SK-N-SH (cell line): ENCODE results near the gene SLC36A2. TPM values are rescaled to one million over a fixed set of nuclear protein-coding genes. Genes with fewer than 3 reads are reported as not detected.

ENCODE experiments used
- CTCF ChIA-PET: fragments of 300-600, 350-600 bp; formaldehyde crosslinking; extraction: SDS; loops from one replicate; lab custom pipeline; 2021; lab: Yijun Ruan, JAX
- POLR2A ChIA-PET: fragments of 350-600 bp; sonication (Branson Sonifier 250); formaldehyde crosslinking; extraction: SDS; loops from one replicate; lab custom pipeline; 2020; ENCODE audit warnings: antibody characterized with exemption, inconsistent platforms; lab: Yijun Ruan, JAX
- DNase-seq: peaks from one replicate; pipeline ENCODE4 v3.0.0; 2012
- H2AFZ ChIP-seq: fragments of 200-600 bp; sonication (generic); 2 replicates; pipeline ENCODE4 v1.8.1; 2016; ENCODE audit warnings: antibody characterized with exemption, mild to moderate bottlenecking, low read depth
- H3F3A ChIP-seq: fragments of 200-600 bp; sonication (generic); replicated peaks from 2 replicates; pipeline ENCODE3; 2016; ENCODE audit warnings: antibody characterized with exemption, mild to moderate bottlenecking; ENCODE audit not compliant: insufficient read depth
- H3K27ac ChIP-seq, 2 experiments: fragments of 200-500 bp in 1 of 2; fragments of 200-600 bp in 1 of 2; sonication (Bioruptor generic) in 1 of 2; sonication (generic), shearing (Covaris generic) in 1 of 2; 2 replicates each; pipeline versions ENCODE4 v1.5.1 to v1.6.1; 2014 to 2016; ENCODE audit warnings: low read depth in 2 of 2, inconsistent platforms in 1 of 2, low read length in 1 of 2, mild to moderate bottlenecking in 1 of 2, mixed read lengths in 1 of 2
- H3K27me3 ChIP-seq: fragments of 200-600 bp; sonication (generic), shearing (Covaris generic); 2 replicates; pipeline ENCODE4 v1.6.1; 2016; ENCODE audit warnings: mixed run types; ENCODE audit not compliant: insufficient read depth
- H3K36me3 ChIP-seq, 2 experiments: fragments of 200-500 bp in 1 of 2; fragments of 200-600 bp in 1 of 2; sonication (Bioruptor generic) in 1 of 2; sonication (generic) in 1 of 2; replicated peaks in 1 of 2; 2 replicates each; pipeline versions ENCODE3 to v1.5.1; 2014 to 2016; ENCODE audit warnings: low read length in 1 of 2, mild to moderate bottlenecking in 1 of 2; ENCODE audit not compliant: insufficient read depth in 2 of 2, control insufficient read depth in 1 of 2
- H3K4me1 ChIP-seq, 2 experiments: fragments of 200-500 bp in 1 of 2; fragments of 200-600 bp in 1 of 2; sonication (Bioruptor generic) in 1 of 2; sonication (generic), shearing (Covaris generic) in 1 of 2; 2 replicates each; pipeline versions ENCODE4 v1.5.1 to v1.6.1; 2014 to 2016; ENCODE audit warnings: low read depth in 1 of 2, low read length in 1 of 2, mixed run types in 1 of 2; ENCODE audit not compliant: insufficient read depth in 2 of 2, control insufficient read depth in 1 of 2
- H3K4me2 ChIP-seq: fragments of 200-600 bp; sonication (generic), shearing (Covaris generic); 2 replicates; pipeline ENCODE4 v1.6.1; 2017; ENCODE audit warnings: mixed run types
- H3K4me3 ChIP-seq, 2 experiments: fragments of 200-500 bp in 1 of 2; fragments of 200-600 bp in 1 of 2; sonication (Bioruptor generic) in 1 of 2; sonication (generic), shearing (Covaris generic) in 1 of 2; 2 replicates each; pipeline versions ENCODE4 v1.5.1 to v1.8.1; 2014 to 2016; ENCODE audit warnings: low read depth in 2 of 2, inconsistent platforms in 1 of 2, low read length in 1 of 2, mild to moderate bottlenecking in 1 of 2, mixed read lengths in 1 of 2, moderate library complexity in 1 of 2
- H3K79me2 ChIP-seq: fragments of 200-600 bp; sonication (generic); 2 replicates; pipeline ENCODE4 v1.8.1; 2017; ENCODE audit warnings: mild to moderate bottlenecking; ENCODE audit not compliant: insufficient read depth
- H3K9ac ChIP-seq: fragments of 200-600 bp; sonication (generic); 2 replicates; pipeline ENCODE4 v1.6.1; 2017; ENCODE audit warnings: mixed run types
- H3K9me2 ChIP-seq: fragments of 200-600 bp; sonication (generic); 2 replicates; pipeline ENCODE4 v1.6.1; 2017; ENCODE audit warnings: mixed run types
- H3K9me3 ChIP-seq: fragments of 200-600 bp; sonication (generic); 2 replicates; pipeline ENCODE4 v1.6.1; 2017; ENCODE audit warnings: mixed run types, mild to moderate bottlenecking, moderate library complexity
- H4K20me1 ChIP-seq: fragments of 200-600 bp; sonication (generic); 2 replicates; pipeline ENCODE4 v1.6.1; 2017; ENCODE audit warnings: mild to moderate bottlenecking, mixed run types; ENCODE audit not compliant: insufficient read depth
- CHD2 ChIP-seq: fragments of 150-350 bp; IDR thresholded peaks from 2 replicates; pipeline ENCODE4 v1.6.1; 2018; ENCODE audit warnings: low read length; ENCODE audit not compliant: partially characterized antibody
- CTCF ChIP-seq: fragments of 200-600 bp; sonication (generic); IDR thresholded peaks from 2 replicates; pipeline ENCODE4 v1.6.1; 2017; ENCODE audit warnings: antibody characterized with exemption, mild to moderate bottlenecking, moderate library complexity
- ELF1 ChIP-seq: IDR thresholded peaks from 2 replicates; pipeline ENCODE4 v1.4.0; 2012
- EP300 ChIP-seq, 2 experiments: IDR thresholded peaks; 2 replicates each; pipeline versions ENCODE4 v1.4.0 to v1.6.1; 2012; ENCODE audit warnings: borderline replicate concordance in 1 of 2, low read depth in 1 of 2, low read length in 1 of 2
- EZH2phosphoT487 ChIP-seq: fragments of 200-600 bp; sonication (generic); IDR thresholded peaks from 2 replicates; pipeline ENCODE4 v1.6.1; 2017; ENCODE audit warnings: low read depth, mixed run types, mild to moderate bottlenecking, antibody characterized with exemption, moderate library complexity, borderline replicate concordance
- GATA2 ChIP-seq: sonication (generic); formaldehyde crosslinking; IDR thresholded peaks from 2 replicates; pipeline ENCODE4 v1.5.0; 2020; ENCODE audit warnings: mild to moderate bottlenecking, missing genetic modification reagents
- MXI1 ChIP-seq: IDR thresholded peaks from 2 replicates; pipeline ENCODE4 v1.6.1; 2012; ENCODE audit warnings: mild to moderate bottlenecking, low read depth, low read length, improper control_type of control experiment
- NFIC ChIP-seq: IDR thresholded peaks from 2 replicates; pipeline ENCODE4 v1.4.0; 2012; ENCODE audit warnings: borderline replicate concordance
- NRF1 ChIP-seq: IDR thresholded peaks from 2 replicates; pipeline ENCODE4 v1.6.1; 2012; ENCODE audit warnings: low read depth, mild to moderate bottlenecking, low read length
- POLR2AphosphoS5 ChIP-seq: IDR thresholded peaks from 2 replicates; pipeline ENCODE4 v1.6.1; 2012; ENCODE audit warnings: low read depth, low read length
- RAD21 ChIP-seq: IDR thresholded peaks from 2 replicates; pipeline ENCODE4 v1.6.1; 2012; ENCODE audit warnings: mild to moderate bottlenecking, low read length
- RCOR1 ChIP-seq: fragments of 150-350 bp; IDR thresholded peaks from 2 replicates; pipeline ENCODE4 v1.6.1; 2017; ENCODE audit warnings: antibody characterized with exemption, low read length
- REST ChIP-seq: IDR thresholded peaks from 2 replicates; pipeline ENCODE4 v1.6.1; 2012; ENCODE audit warnings: mild to moderate bottlenecking, low read depth, low read length, moderate library complexity
- TEAD4 ChIP-seq: IDR thresholded peaks from 2 replicates; pipeline ENCODE4 v1.4.0; 2012; ENCODE audit warnings: mild to moderate bottlenecking, borderline replicate concordance; ENCODE audit not compliant: insufficient read depth
- YY1 ChIP-seq: IDR thresholded peaks from 2 replicates; pipeline ENCODE4 v1.4.0; 2012; ENCODE audit warnings: low read depth, mild to moderate bottlenecking
- WGBS: methylation state at CpG from one replicate; pipeline ENCODE4 v1.1.6; 2017; ENCODE audit warnings: low lambda C conversion rate; 5-methylcytosine and 5-hydroxymethylcytosine counted together
- polyA plus RNA-seq, 3 experiments: library from polyadenylated mRNA; depleted of rRNA; stranded (reverse); fragments of >200 nt; gene quantifications; 2 replicates each; pipeline ENCODE4 v1.2.3, GENCODE V29; 2012
- TF ChIP-seq, protein P1 (sequence below): IDR thresholded peaks from 2 replicates; pipeline ENCODE4; 2012
- TF ChIP-seq, protein P2 (sequence below): fragments of 150-350 bp; IDR thresholded peaks from 2 replicates; pipeline ENCODE4 v1.6.1; 2017; ENCODE audit warnings: antibody characterized with exemption, low read length, low read depth, borderline replicate concordance
- TF ChIP-seq, protein P3 (sequence below): fragments of 150-350 bp; IDR thresholded peaks from 2 replicates; pipeline ENCODE4 v1.6.1; 2016; ENCODE audit warnings: mild to moderate bottlenecking, low read depth, low read length
- TF ChIP-seq, protein P4 (sequence below): IDR thresholded peaks from 2 replicates; pipeline ENCODE4 v1.4.0; 2012; ENCODE audit warnings: low read depth, borderline replicate concordance

SLC36A2 gene
- polyA plus RNA-seq, 1 of the 3 experiments (the other 2 are of a cell fraction), result not detected

GRCh38 chr5:151332857-151333256 is 14.5 kb downstream of the SLC36A2 start:
- H3F3A ChIP-seq, result no peaks in the 10 kb centered on the region
- no peak for TF ChIP-seq TEAD4
- no peak for TF ChIP-seq NRF1
- no peak for TF ChIP-seq RCOR1
- no peak for TF ChIP-seq EP300 (IDR thresholded peaks at IDR 0.05; ENCODE audit: borderline replicate concordance in 1 of 2, low read depth in 1 of 2, low read length in 1 of 2)
- TF ChIP-seq, protein P1, sequence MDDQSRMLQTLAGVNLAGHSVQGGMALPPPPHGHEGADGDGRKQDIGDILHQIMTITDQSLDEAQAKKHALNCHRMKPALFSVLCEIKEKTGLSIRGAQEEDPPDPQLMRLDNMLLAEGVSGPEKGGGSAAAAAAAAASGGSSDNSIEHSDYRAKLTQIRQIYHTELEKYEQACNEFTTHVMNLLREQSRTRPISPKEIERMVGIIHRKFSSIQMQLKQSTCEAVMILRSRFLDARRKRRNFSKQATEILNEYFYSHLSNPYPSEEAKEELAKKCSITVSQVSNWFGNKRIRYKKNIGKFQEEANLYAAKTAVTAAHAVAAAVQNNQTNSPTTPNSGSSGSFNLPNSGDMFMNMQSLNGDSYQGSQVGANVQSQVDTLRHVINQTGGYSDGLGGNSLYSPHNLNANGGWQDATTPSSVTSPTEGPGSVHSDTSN, result no peak
- no peak for TF ChIP-seq NFIC
- no peak for TF ChIP-seq CTCF
- no peak for TF ChIP-seq CHD2
- TF ChIP-seq POLR2AphosphoS5, result no peak
- no peak for TF ChIP-seq GATA2 (CRISPR knock-in tag)
- no peak for TF ChIP-seq RAD21
- no peak for TF ChIP-seq ELF1
- no peak for TF ChIP-seq REST
- TF ChIP-seq, protein P2, sequence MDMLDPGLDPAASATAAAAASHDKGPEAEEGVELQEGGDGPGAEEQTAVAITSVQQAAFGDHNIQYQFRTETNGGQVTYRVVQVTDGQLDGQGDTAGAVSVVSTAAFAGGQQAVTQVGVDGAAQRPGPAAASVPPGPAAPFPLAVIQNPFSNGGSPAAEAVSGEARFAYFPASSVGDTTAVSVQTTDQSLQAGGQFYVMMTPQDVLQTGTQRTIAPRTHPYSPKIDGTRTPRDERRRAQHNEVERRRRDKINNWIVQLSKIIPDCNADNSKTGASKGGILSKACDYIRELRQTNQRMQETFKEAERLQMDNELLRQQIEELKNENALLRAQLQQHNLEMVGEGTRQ, result no peak
- TF ChIP-seq, protein P3, sequence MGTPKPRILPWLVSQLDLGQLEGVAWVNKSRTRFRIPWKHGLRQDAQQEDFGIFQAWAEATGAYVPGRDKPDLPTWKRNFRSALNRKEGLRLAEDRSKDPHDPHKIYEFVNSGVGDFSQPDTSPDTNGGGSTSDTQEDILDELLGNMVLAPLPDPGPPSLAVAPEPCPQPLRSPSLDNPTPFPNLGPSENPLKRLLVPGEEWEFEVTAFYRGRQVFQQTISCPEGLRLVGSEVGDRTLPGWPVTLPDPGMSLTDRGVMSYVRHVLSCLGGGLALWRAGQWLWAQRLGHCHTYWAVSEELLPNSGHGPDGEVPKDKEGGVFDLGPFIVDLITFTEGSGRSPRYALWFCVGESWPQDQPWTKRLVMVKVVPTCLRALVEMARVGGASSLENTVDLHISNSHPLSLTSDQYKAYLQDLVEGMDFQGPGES, result no peak
- no peak for TF ChIP-seq EZH2phosphoT487
- TF ChIP-seq MXI1, result no peak
- TF ChIP-seq, protein P4, sequence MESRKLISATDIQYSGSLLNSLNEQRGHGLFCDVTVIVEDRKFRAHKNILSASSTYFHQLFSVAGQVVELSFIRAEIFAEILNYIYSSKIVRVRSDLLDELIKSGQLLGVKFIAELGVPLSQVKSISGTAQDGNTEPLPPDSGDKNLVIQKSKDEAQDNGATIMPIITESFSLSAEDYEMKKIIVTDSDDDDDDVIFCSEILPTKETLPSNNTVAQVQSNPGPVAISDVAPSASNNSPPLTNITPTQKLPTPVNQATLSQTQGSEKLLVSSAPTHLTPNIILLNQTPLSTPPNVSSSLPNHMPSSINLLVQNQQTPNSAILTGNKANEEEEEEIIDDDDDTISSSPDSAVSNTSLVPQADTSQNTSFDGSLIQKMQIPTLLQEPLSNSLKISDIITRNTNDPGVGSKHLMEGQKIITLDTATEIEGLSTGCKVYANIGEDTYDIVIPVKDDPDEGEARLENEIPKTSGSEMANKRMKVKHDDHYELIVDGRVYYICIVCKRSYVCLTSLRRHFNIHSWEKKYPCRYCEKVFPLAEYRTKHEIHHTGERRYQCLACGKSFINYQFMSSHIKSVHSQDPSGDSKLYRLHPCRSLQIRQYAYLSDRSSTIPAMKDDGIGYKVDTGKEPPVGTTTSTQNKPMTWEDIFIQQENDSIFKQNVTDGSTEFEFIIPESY, result no peak
- TF ChIP-seq YY1, result no peak
- H3K9ac ChIP-seq, result no peak overlapping the region
- H3K4me2 ChIP-seq, result no peak overlapping the region
- WGBS, result 38% methylated on average over 2 of the region's 2 CpGs
- ChIA-PET POLR2A (no interaction called here), CTCF (no interaction called here)
- H3K9me3 ChIP-seq, result no peaks in the 10 kb centered on the region
- no peak for DNase-seq
- no peaks in the 10 kb centered on the region for H3K4me1 ChIP-seq
- no peaks in the 10 kb centered on the region for H3K36me3 ChIP-seq
- no peaks in the 10 kb centered on the region for H4K20me1 ChIP-seq
- no peak overlapping the region for H3K27ac ChIP-seq
- H2AFZ ChIP-seq, result no peak overlapping the region
- no peaks in the 10 kb centered on the region for H3K79me2 ChIP-seq
- no peaks in the 10 kb centered on the region for H3K9me2 ChIP-seq
- no peaks in the 10 kb centered on the region; the same call in 1 of the 2 replicates for H3K27me3 ChIP-seq
- no peak overlapping the region for H3K4me3 ChIP-seq
